Smooth muscle cell (in vitro differentiated cells): ENCODE measurements around the gene HEATR3. TPM values are rescaled to one million over a fixed set of nuclear protein-coding genes. Genes with fewer than 3 reads are reported as not detected.

Experiments
- DNase-seq: peaks from one replicate; lab custom pipeline; 2025; ENCODE audit not compliant: unreplicated experiment; lab: John Stamatoyannopoulos, UW
- H2AFZ ChIP-seq: fragments of 200-600 bp; sonication (generic); 2 replicates; pipeline ENCODE4 v1.6.0; 2016; ENCODE audit warnings: antibody characterized with exemption, low read depth, mild to moderate bottlenecking
- H3F3A ChIP-seq: fragments of 200-600 bp; sonication (generic); 2 replicates; pipeline ENCODE4 v1.6.0; 2017; ENCODE audit warnings: antibody characterized with exemption, low read depth
- H3K27ac ChIP-seq: fragments of 200-600 bp; sonication (generic); 2 replicates; pipeline ENCODE4 v1.5.1; 2016; ENCODE audit warnings: low read depth, mild to moderate bottlenecking
- H3K27me3 ChIP-seq: fragments of 200-600 bp; sonication (generic); 2 replicates; pipeline ENCODE4 v1.6.1; 2016; ENCODE audit warnings: low read depth, mild to moderate bottlenecking
- H3K36me3 ChIP-seq: fragments of 200-600 bp; sonication (generic); 2 replicates; pipeline ENCODE4 v1.5.1; 2016; ENCODE audit warnings: low read depth
- H3K4me1 ChIP-seq: fragments of 200-600 bp; sonication (generic); 2 replicates; pipeline ENCODE4 v1.5.1; 2016; ENCODE audit warnings: low read depth
- H3K4me2 ChIP-seq: fragments of 200-600 bp; sonication (generic); 2 replicates; pipeline ENCODE4 v1.6.0; 2016; ENCODE audit warnings: mild to moderate bottlenecking
- H3K4me3 ChIP-seq: fragments of 200-600 bp; sonication (generic); 2 replicates; pipeline ENCODE4 v1.5.1; 2016; ENCODE audit warnings: mild to moderate bottlenecking
- H3K79me2 ChIP-seq: fragments of 200-600 bp; sonication (generic); 2 replicates; pipeline ENCODE4 v1.6.0; 2016; ENCODE audit warnings: low read depth, mild to moderate bottlenecking
- H3K9ac ChIP-seq: fragments of 200-600 bp; sonication (generic); 2 replicates; pipeline ENCODE4 v1.6.0; 2016; ENCODE audit warnings: low read depth
- H3K9me3 ChIP-seq: fragments of 200-600 bp; sonication (generic); replicated peaks from 2 replicates; pipeline ENCODE4 v1.5.1; 2016; ENCODE audit warnings: low read depth
- H4K20me1 ChIP-seq: fragments of 200-600 bp; sonication (generic); 2 replicates; pipeline ENCODE4 v1.6.0; 2016; ENCODE audit warnings: low read depth
- CTCF ChIP-seq: fragments of 200-600 bp; sonication (generic); IDR thresholded peaks from 2 replicates; pipeline ENCODE4 v1.5.1; 2017; ENCODE audit warnings: borderline replicate concordance, mild to moderate bottlenecking, antibody characterized with exemption; ENCODE audit not compliant: insufficient read depth, poor library complexity, severe bottlenecking
- WGBS: methylation state at CpG from one replicate; pipeline ENCODE4 v1.1.7; 2016; ENCODE audit warnings: low lambda C conversion rate; 5-methylcytosine and 5-hydroxymethylcytosine counted together
- polyA plus RNA-seq: library from polyadenylated mRNA; unstranded; fragments of >200 nt; fragmentation: Nextera tagmentation; extraction: Ambion mirVana; gene quantifications from 2 replicates; pipeline ENCODE4 v1.2.1, GENCODE V29; 2016
- small RNA-seq: library from RNA; depleted of rRNA; stranded (forward); fragments of <200 nt; gene quantifications from one replicate; pipeline ENCODE3, GENCODE V24; 2014
- total RNA-seq: library from RNA; depleted of rRNA; stranded (reverse); fragments of >200 nt; gene quantifications from 2 replicates; pipeline ENCODE4 v1.2.3, GENCODE V29; 2014

HEATR3 gene
- total and polyA plus RNA-seq, 2 experiments from 2014 or later = 3.6 to 9.1 TPM

GRCh38 chr16:50153596-50154419 is 88.0 kb downstream of the HEATR3 start:
- Histone ChIP-seq H4K20me1 (peaks cover 51% of the 10 kb centered on the region), H3K9me3 (no peaks in the 10 kb centered on the region), H3K4me3 (peak overlapping the region; percentile 97), H3F3A (peaks cover 4% of the 10 kb centered on the region), H3K9ac (peak overlapping the region; percentile 80), H3K36me3 (no peaks in the 10 kb centered on the region), H3K4me1 (peaks cover 19% of the 10 kb centered on the region), H3K79me2 (peaks cover 39% of the 10 kb centered on the region), H3K4me2 (peak overlapping the region; percentile 99), H3K27me3 (no peaks in the 10 kb centered on the region), H2AFZ (peak overlapping the region; percentile 55), H3K27ac (no peak overlapping the region)
- DNase-seq = no peak
- WGBS = under 1% methylated on average over 71 of the region's 89 CpGs
- TF ChIP-seq CTCF = no peak

- Histone ChIP-seq H3K36me3 (no peaks in the 10 kb centered on the region), H3K4me3 (peak overlapping the region; percentile 97), H4K20me1 (peaks cover 58% of the 10 kb centered on the region), H3K9me3 (no peaks in the 10 kb centered on the region), H3F3A (peaks cover 4% of the 10 kb centered on the region), H3K9ac (peak overlapping the region; percentile 80), H3K4me2 (peak overlapping the region; percentile 99), H3K4me1 (peaks cover 19% of the 10 kb centered on the region), H3K27ac (no peak overlapping the region), H2AFZ (no peak overlapping the region), H3K79me2 (peaks cover 46% of the 10 kb centered on the region), H3K27me3 (no peaks in the 10 kb centered on the region)
- DNase-seq = no peak
- WGBS = 36% methylated on average over 4 of the region's 10 CpGs
- no peak for TF ChIP-seq CTCF
These were observed 88.7 kb downstream of the HEATR3 start for GRCh38 chr16:50154420-50154950.

- WGBS = 22% methylated on average over 1 of the region's 1 CpG
- Histone ChIP-seq H3K4me3 (peak overlapping the region; percentile 97), H3K27me3 (no peaks in the 10 kb centered on the region), H3F3A (peaks cover 4% of the 10 kb centered on the region), H3K36me3 (no peaks in the 10 kb centered on the region), H4K20me1 (peaks cover 72% of the 10 kb centered on the region), H3K9me3 (no peaks in the 10 kb centered on the region), H3K4me1 (peaks cover 19% of the 10 kb centered on the region), H3K27ac (peak overlapping the region; percentile 36), H3K9ac (no peak overlapping the region), H3K79me2 (peaks cover 59% of the 10 kb centered on the region), H2AFZ (no peak overlapping the region), H3K4me2 (peak overlapping the region; percentile 99)
- DNase-seq = no peak
- no peak for TF ChIP-seq CTCF
These were observed 90.2 kb downstream of the HEATR3 start for GRCh38 chr16:50155925-50156324.

Small RNAs within 50 kb of the gene (small RNA-seq; reads per million reads assigned to genes)
- not detected for gene RF00017
- gene RF00156 = not detected
- 0.71 reads per million, percentile 24 among the genes with 10 or more reads in this experiment for gene RNY4P3
- gene RPL10P14 = not detected

Other genes with a start within 250 kb of the HEATR3 start
- 4.7 and 7.0 TPM in 2 replicates for gene ZNF423, start 209.9 kb upstream of the HEATR3 start, total RNA-seq
- gene ZNF423, start 209.9 kb upstream of the HEATR3 start, polyA plus RNA-seq = 6.9 and 8.8 TPM in 2 replicates
- gene CNEP1R1, start 40.7 kb upstream of the HEATR3 start, total RNA-seq = 21.3 and 37.9 TPM in 2 replicates
- gene CNEP1R1, start 40.7 kb upstream of the HEATR3 start, polyA plus RNA-seq = 21.1 and 31.7 TPM in 2 replicates
- 8.8 and 10.3 TPM in 2 replicates for gene TENT4B, start 87.3 kb downstream of the HEATR3 start, total RNA-seq
- gene TENT4B, start 87.3 kb downstream of the HEATR3 start, polyA plus RNA-seq = 2.6 and 4.4 TPM in 2 replicates
- gene ADCY7, start 200.6 kb downstream of the HEATR3 start, total RNA-seq = 31.6 and 37.1 TPM in 2 replicates
- 28.1 and 30.7 TPM in 2 replicates for gene ADCY7, start 200.6 kb downstream of the HEATR3 start, polyA plus RNA-seq